Measurements from ENCODE around the gene RAB10.
"Not testable (repeated sequence)": the region's sequence is repeated elsewhere in the genome, so short reads cannot be mapped to it uniquely, and the experiment has no call there.

The RAB10 gene

GRCh38 chr2:26064846-26065245 is 31.0 kb downstream of the RAB10 start:
- DNase-seq = no peak

- DNase-seq = no peak
Observed at GRCh38 chr2:26067186-26067974, 33.5 kb downstream of the RAB10 start.

- DNase-seq = no peak
Observed at GRCh38 chr2:26067980-26068507, 34.2 kb downstream of the RAB10 start.

- peak; percentile 76 for DNase-seq
Observed at GRCh38 chr2:26068602-26069298, 34.9 kb downstream of the RAB10 start.

GRCh38 chr2:26070730-26071129 is 36.8 kb downstream of the RAB10 start:
- no peak for DNase-seq

GRCh38 chr2:26072925-26073768 is 39.3 kb downstream of the RAB10 start:
- DNase-seq = no peak

GRCh38 chr2:26073830-26074229 is 39.9 kb downstream of the RAB10 start:
- no peak for DNase-seq

- no peak for DNase-seq
Observed at GRCh38 chr2:26074676-26075075, 40.8 kb downstream of the RAB10 start.

GRCh38 chr2:26075173-26075572 is 41.3 kb downstream of the RAB10 start:
- no peak for DNase-seq

- DNase-seq = no peak
Observed at GRCh38 chr2:26076001-26076587, 42.2 kb downstream of the RAB10 start.

- no peak for DNase-seq
Observed at GRCh38 chr2:26077291-26077690, 43.4 kb downstream of the RAB10 start.

- DNase-seq = no peak
Observed at GRCh38 chr2:26078939-26079338, 45.1 kb downstream of the RAB10 start.

GRCh38 chr2:26080356-26080755 is 46.5 kb downstream of the RAB10 start:
- DNase-seq = no peak

GRCh38 chr2:26080925-26081324 is 47.0 kb downstream of the RAB10 start:
- DNase-seq = not testable (repeated sequence)

GRCh38 chr2:26081556-26081955 is 47.7 kb downstream of the RAB10 start:
- no peak for DNase-seq

- DNase-seq = no peak
Observed at GRCh38 chr2:26086155-26086637, 52.3 kb downstream of the RAB10 start.

- no peak for DNase-seq
Observed at GRCh38 chr2:26086779-26087178, 52.9 kb downstream of the RAB10 start.

GRCh38 chr2:26088038-26088643 is 54.3 kb downstream of the RAB10 start:
- DNase-seq = no peak

GRCh38 chr2:26088931-26089330 is 55.0 kb downstream of the RAB10 start:
- not testable (repeated sequence) for DNase-seq

- DNase-seq = no peak
Observed at GRCh38 chr2:26089337-26089736, 55.5 kb downstream of the RAB10 start.

- no peak for DNase-seq
Observed at GRCh38 chr2:26095758-26096157, 61.9 kb downstream of the RAB10 start.

GRCh38 chr2:26099933-26100332 is 66.0 kb downstream of the RAB10 start:
- no peak for DNase-seq

All from GF-D8 (cell line).